GM12875 (cell line): ENCODE measurements around the gene KLHL11.
A peak's percentile ranks its signal among the peaks of the same experiment; 100 is the strongest.
"Not testable (repeated sequence)": the region's sequence is repeated elsewhere in the genome, so short reads cannot be mapped to it uniquely, and the experiment has no call there.

Experiments
- H3K4me3 ChIP-seq: one replicate; pipeline ENCODE4 v1.5.1; 2011; ENCODE audit warnings: low read depth, low read length, control low read depth
- TF ChIP-seq, protein P1 (sequence below): IDR thresholded peaks from 2 replicates; pipeline ENCODE4 v1.5.1; 2011; ENCODE audit warnings: low read depth, mild to moderate bottlenecking, control low read depth, inconsistent platforms, low read length, moderate library complexity, borderline replicate concordance; ENCODE audit not compliant: insufficient read depth

KLHL11 gene

DNA sequence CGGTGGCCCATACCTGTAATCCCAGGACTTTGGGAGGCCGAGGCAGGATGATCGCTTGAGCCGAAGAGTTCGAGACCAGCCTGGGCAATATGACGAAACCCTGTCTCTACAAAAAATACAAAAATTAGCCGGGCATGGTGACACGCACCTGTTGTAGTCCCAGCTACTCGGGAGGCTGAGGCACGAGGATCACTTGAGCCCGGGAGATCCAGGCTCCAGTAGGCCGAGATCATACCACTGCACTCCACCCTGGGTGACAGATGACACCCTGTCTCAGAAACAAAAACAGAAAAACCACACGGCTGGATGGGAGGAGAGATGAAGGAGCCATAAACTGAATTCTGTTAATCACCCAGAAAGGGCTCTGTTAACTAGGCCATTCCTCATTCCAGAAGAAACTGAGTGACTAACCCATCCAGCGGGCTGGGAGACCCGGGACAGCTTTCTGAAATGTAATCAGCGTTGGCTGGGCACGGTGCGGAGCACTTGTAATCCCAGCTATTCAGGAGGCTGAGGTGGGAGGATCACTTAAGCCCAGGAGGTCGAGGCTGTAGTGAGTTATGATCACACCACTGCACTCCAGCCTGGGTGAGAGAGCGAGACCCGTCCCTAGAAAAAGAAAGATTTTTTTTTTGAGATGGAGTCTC lies 28.6 kb downstream of the KLHL11 start:
- TF ChIP-seq, protein P1, sequence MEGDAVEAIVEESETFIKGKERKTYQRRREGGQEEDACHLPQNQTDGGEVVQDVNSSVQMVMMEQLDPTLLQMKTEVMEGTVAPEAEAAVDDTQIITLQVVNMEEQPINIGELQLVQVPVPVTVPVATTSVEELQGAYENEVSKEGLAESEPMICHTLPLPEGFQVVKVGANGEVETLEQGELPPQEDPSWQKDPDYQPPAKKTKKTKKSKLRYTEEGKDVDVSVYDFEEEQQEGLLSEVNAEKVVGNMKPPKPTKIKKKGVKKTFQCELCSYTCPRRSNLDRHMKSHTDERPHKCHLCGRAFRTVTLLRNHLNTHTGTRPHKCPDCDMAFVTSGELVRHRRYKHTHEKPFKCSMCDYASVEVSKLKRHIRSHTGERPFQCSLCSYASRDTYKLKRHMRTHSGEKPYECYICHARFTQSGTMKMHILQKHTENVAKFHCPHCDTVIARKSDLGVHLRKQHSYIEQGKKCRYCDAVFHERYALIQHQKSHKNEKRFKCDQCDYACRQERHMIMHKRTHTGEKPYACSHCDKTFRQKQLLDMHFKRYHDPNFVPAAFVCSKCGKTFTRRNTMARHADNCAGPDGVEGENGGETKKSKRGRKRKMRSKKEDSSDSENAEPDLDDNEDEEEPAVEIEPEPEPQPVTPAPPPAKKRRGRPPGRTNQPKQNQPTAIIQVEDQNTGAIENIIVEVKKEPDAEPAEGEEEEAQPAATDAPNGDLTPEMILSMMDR: no peak
- peak overlapping the region; percentile 72 for H3K4me3 ChIP-seq

DNA sequence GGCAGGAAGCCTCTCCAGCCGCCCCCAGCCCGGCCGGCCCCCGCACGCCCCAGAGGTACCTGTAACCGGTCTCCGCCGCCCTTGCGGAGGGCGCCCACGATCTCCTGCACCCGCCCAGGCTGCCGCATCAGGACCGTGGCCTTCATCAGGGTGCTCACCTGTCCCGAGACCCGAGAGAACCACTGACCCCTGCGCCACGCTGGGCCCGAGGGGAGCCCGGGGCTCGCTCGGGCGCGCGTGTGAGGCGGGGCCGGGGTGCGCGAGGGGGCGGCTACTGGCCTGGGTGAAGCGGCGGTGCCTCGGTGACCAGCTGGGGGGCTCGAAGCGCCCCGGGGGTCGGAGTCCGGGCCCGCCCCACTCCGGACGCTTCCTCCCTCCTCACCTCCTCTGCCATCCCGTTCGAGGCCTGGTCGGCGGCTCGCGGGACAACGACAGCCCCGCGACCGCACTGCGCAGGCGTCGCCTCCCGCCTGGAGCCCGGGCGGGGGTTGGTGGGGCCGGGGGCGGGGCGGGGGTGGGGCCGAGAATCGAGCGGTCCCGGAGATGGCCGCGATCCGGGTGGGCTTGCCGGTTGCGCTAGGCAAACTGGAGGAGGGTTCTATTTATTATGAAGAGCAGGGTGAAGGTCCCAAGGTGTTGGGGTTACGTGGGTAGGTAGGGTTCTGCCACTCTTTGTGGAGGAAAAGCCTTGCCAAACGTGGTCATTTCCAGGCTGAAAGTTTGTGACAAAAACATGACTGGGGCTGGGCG lies 29.2 kb downstream of the KLHL11 start, which contains the start of gene NT5C3B:
Gene NT5C3B (minus strand): TSS at position 433 of the 750 bp plus-strand sequence. CDS start 39 bp downstream, at position 394.
- TF ChIP-seq, protein P1: no peak
- peak within 1 kb of the TSS; percentile 72 for H3K4me3 ChIP-seq

DNA sequence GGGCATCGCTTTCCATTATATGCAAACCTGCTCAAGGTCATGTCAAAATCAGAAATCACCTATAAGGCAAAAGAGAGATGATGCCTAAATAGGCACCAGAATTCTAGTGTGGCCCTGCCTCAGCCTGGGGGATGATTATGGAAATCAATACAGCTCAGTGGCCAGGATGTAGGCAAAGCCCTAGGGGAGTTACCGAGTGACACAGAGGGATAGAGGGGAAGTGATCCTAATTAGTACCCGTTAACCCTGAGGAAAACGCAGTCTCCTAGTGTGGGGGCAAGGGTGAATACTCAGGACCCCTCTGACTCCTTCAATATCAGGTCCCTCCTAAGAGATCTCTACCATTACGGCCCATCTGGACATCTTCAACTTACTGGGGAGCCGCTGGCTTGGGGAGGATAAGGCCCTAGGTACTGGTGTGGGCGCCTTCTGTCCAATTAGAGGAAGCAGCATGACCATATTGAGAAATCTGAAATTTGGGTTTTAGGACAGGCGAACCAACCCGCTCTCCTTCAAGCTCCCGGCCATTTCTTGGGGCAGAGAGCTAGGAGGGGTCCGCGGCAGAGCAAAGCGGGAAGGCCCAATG lies 29.9 kb downstream of the KLHL11 start:
- TF ChIP-seq, protein P1: no peak
- H3K4me3 ChIP-seq: peak overlapping the region; percentile 72

DNA sequence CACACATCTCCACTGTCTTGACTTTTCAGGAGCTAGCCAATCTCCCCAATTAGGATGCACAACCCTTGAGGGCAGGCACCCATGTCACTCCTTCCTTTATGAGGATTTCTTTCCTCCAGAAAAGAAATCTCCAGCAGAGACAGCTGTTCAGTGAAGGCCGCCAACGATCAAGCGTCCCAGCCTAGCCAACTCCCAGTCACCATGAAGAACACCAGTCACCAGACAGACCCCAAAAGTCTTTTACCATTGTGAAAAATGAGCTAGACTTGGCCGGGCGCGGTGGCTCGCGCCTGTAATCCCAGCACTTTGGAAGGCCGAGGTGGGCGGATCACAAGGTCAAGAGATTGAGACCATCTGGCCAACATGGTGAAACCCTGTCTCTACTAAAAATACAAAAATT lies 35.3 kb downstream of the KLHL11 start:
- H3K4me3 ChIP-seq: not testable (repeated sequence)

DNA sequence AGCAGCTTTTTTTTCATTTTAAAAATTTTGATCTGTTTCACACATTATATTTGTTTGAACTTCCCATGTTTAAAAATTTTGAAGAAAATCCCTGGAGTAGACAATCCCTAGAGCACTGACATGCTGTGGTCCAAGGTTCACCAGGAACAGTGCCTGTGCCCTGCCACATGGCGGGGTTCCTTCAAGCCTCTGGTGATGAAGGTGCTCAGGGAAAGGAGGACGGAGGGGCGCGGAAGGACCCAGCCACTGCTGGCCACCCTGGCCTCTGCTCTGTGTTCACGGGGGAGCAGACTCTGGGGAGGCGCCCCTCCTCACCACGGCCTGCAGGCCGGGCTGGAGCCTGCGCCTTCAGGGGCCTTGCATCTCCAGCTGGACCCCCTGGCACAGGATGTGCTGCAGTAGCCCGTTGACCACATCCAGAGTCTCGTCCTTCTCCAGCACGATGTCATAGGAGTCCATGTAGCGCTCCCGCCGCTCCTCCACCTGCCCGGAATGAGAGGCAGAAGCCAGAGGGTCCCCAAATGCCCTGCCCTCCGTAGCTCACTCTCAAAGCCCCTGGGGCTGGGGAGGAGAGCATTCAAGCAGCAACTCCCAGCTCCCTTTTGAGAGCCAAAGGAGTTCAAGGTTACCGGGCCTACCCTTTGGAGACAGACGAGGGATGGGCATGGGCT lies 39.9 kb downstream of the KLHL11 start:
- no peak overlapping the region for H3K4me3 ChIP-seq
- TF ChIP-seq, protein P1: no peak

DNA sequence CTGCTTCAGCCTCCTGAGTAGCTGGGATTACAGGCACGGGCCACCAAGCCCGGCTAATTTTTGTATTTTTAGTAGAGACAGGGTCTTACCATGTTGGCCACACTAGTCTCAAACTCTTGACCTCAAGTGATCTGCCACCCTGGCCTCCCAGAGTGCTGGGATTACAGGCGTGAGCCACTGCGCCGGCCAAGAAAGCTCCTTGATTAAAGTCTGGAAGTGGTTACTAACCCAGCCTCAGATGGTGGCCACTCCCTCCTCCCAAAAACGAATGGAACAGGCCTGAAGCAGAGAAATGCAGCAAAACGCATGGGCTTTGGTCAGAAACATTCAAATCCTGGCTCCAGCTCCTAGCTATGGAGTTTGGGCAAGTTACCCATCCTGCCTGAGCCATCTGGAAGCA lies 41.1 kb downstream of the KLHL11 start:
- no peak overlapping the region for H3K4me3 ChIP-seq
- TF ChIP-seq, protein P1: no peak

DNA sequence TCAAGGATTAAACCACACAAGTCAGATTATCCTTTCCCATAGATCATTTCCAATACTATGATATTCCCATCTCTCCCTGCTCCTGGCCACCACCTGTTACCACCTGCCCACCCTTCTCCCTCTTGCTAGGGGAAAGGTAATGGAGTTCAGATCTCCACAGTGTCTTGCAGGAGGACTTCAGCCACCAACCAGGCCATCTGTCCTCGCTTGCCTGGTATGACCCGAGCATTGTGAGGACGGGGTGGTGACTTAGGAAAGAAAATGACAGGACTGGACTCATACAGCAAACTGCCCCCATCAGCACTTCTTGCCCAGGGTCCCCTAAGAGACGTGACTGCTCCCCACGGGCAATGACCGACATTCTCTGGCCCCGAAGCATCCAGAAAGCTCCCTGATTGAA lies 41.6 kb downstream of the KLHL11 start:
- TF ChIP-seq, protein P1: no peak
- H3K4me3 ChIP-seq: no peak overlapping the region
